Measurements from ENCODE around the gene HSPB6.

- no peak for TF ChIP-seq CTCF (IDR thresholded peaks at IDR 0.05; ENCODE audit: low read depth, low read length)
- no peak for TF ChIP-seq EZH2phosphoT487 (IDR thresholded peaks at IDR 0.05; ENCODE audit: low read depth)
These were observed 1.7 kb downstream of the HSPB6 start for GRCh38 chr19:35755131-35755549.
